Heart left ventricle (tissue), 13 donors: ENCODE results near the gene MPZL2.

Source experiments
- CTCF ChIP-seq, 12 donors: fragments of 200-600 bp; sonication (generic) in 4 of 12; IDR thresholded peaks; one replicate each; pipeline versions ENCODE4 v1.5.0 to v1.8.0; 2018 to 2022; ENCODE audit warnings: antibody characterized with exemption in 12 of 12, mild to moderate bottlenecking in 5 of 12
- POLR2A ChIP-seq, 2 donors: fragments of 450-650 bp; IDR thresholded peaks; one replicate each; pipeline ENCODE4 v1.6.1; 2017; ENCODE audit warnings: antibody characterized with exemption in 2 of 2, mild to moderate bottlenecking in 2 of 2, moderate library complexity in 2 of 2
- donor health status: ischemic (EF 13 %, LVEDD 7.1; RV severe dilation, severe dysfunction).
- donor health status: DM: no; HTN: yes; CAD: no.
- donor health status: DM: no; HTN: no; CAD: no.
- donor health status: ischemic (EF 25% LVEDD 6.9; RV normal size, moderate dysfunction).
- donor health status: ischemic (EF 25% LVEDD 5.7; RV mildly dilated, moderate dysfunction).
- donor health status: ischemic (EF 35%, LVEDD 5.7; RV mildly dilated, moderate dysfunction).
- donor health status: nonischemic (EF 11% LVEDD 7.7; RV severe dilation, severe dysfunction).
- donor health status: DM: yes; HTN: yes; CAD: no.
- donor health status: PGD.
- donor health status: ischemic (EF 29% LVEDD 5.4; RV normal size, mild dysfunction).
- donor health status: nonischemic (EF 23%, LVEDD 6.1; RV moderate dilation, normal function).

- no peak for TF ChIP-seq POLR2A (IDR thresholded peaks at IDR 0.05)
- no peak for TF ChIP-seq CTCF (IDR thresholded peaks at IDR 0.05)
Measured at GRCh38 chr11:118234833-118235232, 29.3 kb downstream of the MPZL2 start.
